GM23248 (cell line): ENCODE data around the gene MDH2. TPM values are rescaled to one million over a fixed set of nuclear protein-coding genes. Genes with fewer than 3 reads are reported as not detected.
A peak's percentile ranks its signal among the peaks of the same experiment; 100 is the strongest.
"Not testable (repeated sequence)": the region's sequence is repeated elsewhere in the genome, so short reads cannot be mapped to it uniquely, and the experiment has no call there.

Source experiments
- DNase-seq: peaks from one replicate; pipeline ENCODE4 v3.0.0-alpha.2; 2015
- H2AFZ ChIP-seq: fragments of 200-600 bp; sonication (generic); 2 replicates; pipeline ENCODE4 v1.6.1; 2016; ENCODE audit warnings: antibody characterized with exemption
- H3F3A ChIP-seq: fragments of 200-600 bp; sonication (generic); 2 replicates; pipeline ENCODE4 v1.6.1; 2016; ENCODE audit warnings: mild to moderate bottlenecking, antibody characterized with exemption, mixed run types; ENCODE audit not compliant: insufficient read depth
- H3K27ac ChIP-seq: fragments of 200-600 bp; sonication (generic); 2 replicates; pipeline ENCODE4 v1.5.1; 2016; ENCODE audit warnings: mild to moderate bottlenecking
- H3K27me3 ChIP-seq: fragments of 200-600 bp; sonication (generic); replicated peaks from 2 replicates; pipeline ENCODE4 v1.6.1; 2016; ENCODE audit warnings: mild to moderate bottlenecking; ENCODE audit not compliant: insufficient read depth
- H3K36me3 ChIP-seq: fragments of 200-600 bp; sonication (generic); 2 replicates; pipeline ENCODE4 v1.6.1; 2016; ENCODE audit warnings: low read depth, mild to moderate bottlenecking
- H3K4me1 ChIP-seq: fragments of 200-600 bp; sonication (generic); 2 replicates; pipeline ENCODE4 v1.6.1; 2016; ENCODE audit warnings: mild to moderate bottlenecking; ENCODE audit not compliant: insufficient read depth
- H3K4me2 ChIP-seq: fragments of 200-600 bp; sonication (generic); one replicate; pipeline ENCODE4 v1.6.1; 2016; ENCODE audit warnings: mild to moderate bottlenecking; ENCODE audit not compliant: unreplicated experiment
- H3K4me3 ChIP-seq: fragments of 200-600 bp; sonication (generic); 2 replicates; pipeline ENCODE4 v1.5.1; 2016; ENCODE audit warnings: mild to moderate bottlenecking
- H3K79me2 ChIP-seq: fragments of 200-600 bp; sonication (generic); 2 replicates; pipeline ENCODE4 v1.6.1; 2016; ENCODE audit warnings: mild to moderate bottlenecking; ENCODE audit not compliant: insufficient read depth
- H3K9ac ChIP-seq: fragments of 200-600 bp; sonication (generic); 2 replicates; pipeline ENCODE4 v1.6.1; 2016; ENCODE audit warnings: mild to moderate bottlenecking
- H3K9me2 ChIP-seq: fragments of 200-600 bp; sonication (generic); 2 replicates; pipeline ENCODE4 v1.6.1; 2016; ENCODE audit warnings: mixed run types, mild to moderate bottlenecking, moderate library complexity; ENCODE audit not compliant: insufficient read depth
- H3K9me3 ChIP-seq: fragments of 200-600 bp; sonication (generic); one replicate; pipeline ENCODE4 v1.6.1; 2017; ENCODE audit warnings: low read depth
- H4K20me1 ChIP-seq: fragments of 200-600 bp; sonication (generic); 2 replicates; pipeline ENCODE4 v1.6.0; 2016; ENCODE audit not compliant: insufficient read depth
- EZH2 ChIP-seq: fragments of 200-600 bp; sonication (generic); IDR thresholded peaks from 2 replicates; pipeline ENCODE4 v1.6.1; 2018; ENCODE audit warnings: antibody characterized with exemption, mild to moderate bottlenecking; ENCODE audit not compliant: insufficient read depth, poor library complexity, severe bottlenecking
- WGBS, 2 experiments: methylation state at CpG; one replicate each; pipeline ENCODE4 v1.1.6; 2015 to 2017; ENCODE audit warnings: low lambda C conversion rate in 2 of 2, low coverage in 1 of 2; ENCODE audit errors: missing lambda C conversion rate in 2 of 2; 5-methylcytosine and 5-hydroxymethylcytosine counted together
- in situ Hi-C: fragments of 300-500 bp; cut with MboI; formaldehyde crosslinking; loops from 2 replicates; pipeline ENCODE4 v1.15.0; 2020
- polyA plus RNA-seq: library from polyadenylated mRNA; unstranded; fragments of >200 nt; fragmentation: Nextera tagmentation; extraction: Ambion mirVana; gene quantifications from 2 replicates; pipeline ENCODE4 v1.2.1, GENCODE V29; 2016
- small RNA-seq: library from RNA; depleted of rRNA; stranded (forward); fragments of <200 nt; gene quantifications from one replicate; pipeline ENCODE3, GENCODE V24; 2014; ENCODE audit warnings: low read depth, low replicate concordance
- total RNA-seq: library from RNA; depleted of rRNA; stranded (reverse); fragments of >200 nt; shearing (Covaris generic); gene quantifications from 2 replicates; pipeline ENCODE4 v1.2.3, GENCODE V29; 2014; rRNA removed

The MDH2 gene
- total and polyA plus RNA-seq, 2 experiments from 2014 or later: 72.4 to 250 TPM

DNA sequence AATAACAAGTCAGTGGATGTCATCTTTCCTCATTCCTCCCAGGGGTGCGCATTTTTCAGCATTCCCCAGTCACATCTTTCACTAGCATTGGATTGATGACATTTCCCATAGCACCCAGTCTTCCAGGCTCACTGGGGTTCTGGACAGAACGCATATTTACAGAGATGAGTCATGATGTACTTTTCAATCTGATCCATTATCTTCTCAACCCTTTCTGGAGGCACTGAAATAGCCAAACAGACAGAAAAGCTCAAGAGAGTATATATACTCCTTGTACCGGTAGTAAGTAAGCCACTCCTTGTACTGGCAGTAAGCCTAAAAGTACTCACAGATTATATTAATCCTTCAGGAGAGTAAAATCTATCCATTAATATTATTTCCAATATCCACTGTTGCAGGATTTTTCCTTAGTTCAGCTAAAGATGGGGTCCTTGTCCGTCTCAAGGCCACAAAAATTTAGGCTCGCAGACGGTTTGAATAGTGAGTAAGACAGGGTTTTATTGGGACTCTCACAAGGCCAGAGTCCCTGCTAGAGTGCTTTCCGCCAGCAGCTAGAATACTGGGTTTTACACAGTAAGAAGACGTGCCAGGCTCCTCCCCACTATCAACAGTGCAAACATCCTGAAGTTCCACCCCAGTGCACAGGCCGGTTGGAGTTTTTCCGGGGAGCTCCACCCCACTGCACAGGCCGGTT, 60.8 kb downstream of the MDH2 start:
- no peak for TF ChIP-seq EZH2
- no peaks in the 10 kb centered on the region for H3K9me3 ChIP-seq
- H3K4me3 ChIP-seq: no peak overlapping the region
- H4K20me1 ChIP-seq: no peaks in the 10 kb centered on the region
- H3K27ac ChIP-seq: no peak overlapping the region
- no peaks in the 10 kb centered on the region for H3K9me2 ChIP-seq
- H3F3A ChIP-seq: no peaks in the 10 kb centered on the region
- WGBS, 2 experiments: 70 to 72% methylated on average over 11 of the region's 11 CpGs
- in situ Hi-C loops: no loop called here
- H3K4me2 ChIP-seq: no peak overlapping the region
- H3K36me3 ChIP-seq: no peaks in the 10 kb centered on the region
- no peaks in the 10 kb centered on the region for H3K79me2 ChIP-seq
- no peaks in the 10 kb centered on the region for H3K27me3 ChIP-seq
- H3K4me1 ChIP-seq: no peaks in the 10 kb centered on the region
- no peak overlapping the region for H3K9ac ChIP-seq
- H2AFZ ChIP-seq: no peak overlapping the region
- DNase-seq: peak; percentile 21

DNA sequence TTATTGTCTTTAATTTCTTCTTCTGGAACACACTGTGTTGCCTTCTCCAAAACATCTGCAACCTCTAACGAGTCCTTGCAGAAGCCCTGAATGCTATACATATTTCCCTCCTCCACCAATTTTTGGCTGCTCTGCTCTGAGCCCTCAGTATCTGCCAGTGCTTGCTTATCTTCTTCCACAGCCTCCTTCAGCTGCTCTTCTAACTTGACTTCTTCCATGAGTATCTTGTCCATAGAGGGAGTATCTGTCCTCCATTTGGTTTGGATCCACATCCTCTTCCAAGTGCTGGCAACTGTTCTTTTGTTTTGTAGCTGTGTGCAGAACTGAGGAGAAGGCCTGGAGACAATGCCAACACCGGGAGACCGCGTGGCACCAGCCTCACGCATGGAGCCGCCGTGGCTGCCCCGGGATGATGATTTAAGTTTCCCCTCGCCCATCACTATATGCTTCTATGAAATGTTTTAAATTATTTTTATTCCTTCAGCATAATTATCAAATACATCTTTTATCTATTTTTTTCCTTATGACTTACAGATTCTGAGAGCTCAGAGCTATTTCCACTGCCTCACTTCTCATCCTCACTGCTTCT, 65.2 kb downstream of the MDH2 start:
- H3K9ac ChIP-seq, H3K4me3 ChIP-seq, H4K20me1 ChIP-seq, H3K9me2 ChIP-seq, H3K36me3 ChIP-seq, H3K4me2 ChIP-seq, H3K27me3 ChIP-seq, H3K79me2 ChIP-seq, in situ Hi-C loops, H3K9me3 ChIP-seq, H3K4me1 ChIP-seq, H3F3A ChIP-seq, DNase-seq, H3K27ac ChIP-seq: not testable (repeated sequence)
- H2AFZ ChIP-seq: peak overlapping the region; percentile 43; the same call in 1 of the 2 replicates
- 30 to 34% methylated on average over 9 of the region's 9 CpGs for WGBS, 2 experiments

- H2AFZ ChIP-seq, H3F3A ChIP-seq, H3K4me3 ChIP-seq, H3K36me3 ChIP-seq, H3K9me3 ChIP-seq, in situ Hi-C loops, H3K9ac ChIP-seq, DNase-seq, H3K27me3 ChIP-seq, H3K79me2 ChIP-seq, H3K4me2 ChIP-seq, H3K27ac ChIP-seq, H3K9me2 ChIP-seq, H3K4me1 ChIP-seq, H4K20me1 ChIP-seq: not testable (repeated sequence)
- 89 to 100% methylated on average over 1 of the region's 1 CpG for WGBS, 2 experiments
Observed at GRCh38 chr7:76114742-76115141, 66.8 kb downstream of the MDH2 start.

Small RNA genes lying within 50 kb of the gene (small RNA-seq; reads per million reads assigned to genes)
- gene RNU6-863P: not detected

Other genes starting within 250 kb of the MDH2 start
- gene CCL24, start 234.3 kb upstream of the MDH2 start, total RNA-seq: not detected in 2 replicates
- not detected in 2 replicates for gene CCL24, start 234.3 kb upstream of the MDH2 start, polyA plus RNA-seq
- 28.1 and 35.5 TPM in 2 replicates for gene RHBDD2, start 169.1 kb upstream of the MDH2 start, total RNA-seq
- 61.0 and 62.2 TPM in 2 replicates for gene RHBDD2, start 169.1 kb upstream of the MDH2 start, polyA plus RNA-seq
- 38.2 and 42.7 TPM in 2 replicates for gene POR, start 133.0 kb upstream of the MDH2 start, total RNA-seq
- gene POR, start 133.0 kb upstream of the MDH2 start, polyA plus RNA-seq: 54.4 and 58.6 TPM in 2 replicates
- 8.2 and 25.1 TPM in 2 replicates for gene TMEM120A, start 53.5 kb upstream of the MDH2 start, total RNA-seq
- 46.9 and 47.1 TPM in 2 replicates for gene TMEM120A, start 53.5 kb upstream of the MDH2 start, polyA plus RNA-seq
- 31.5 and 42.5 TPM in 2 replicates for gene STYXL1, start 106 bp upstream of the MDH2 start, total RNA-seq
- 51.8 and 54.7 TPM in 2 replicates for gene STYXL1, start 106 bp upstream of the MDH2 start, polyA plus RNA-seq
- 0.65 TPM in 1 of 2 replicates, not detected in the other for gene SRRM3, start 153.8 kb downstream of the MDH2 start, total RNA-seq
- gene SRRM3, start 153.8 kb downstream of the MDH2 start, polyA plus RNA-seq: 0.39 and 0.91 TPM in 2 replicates